ENCODE measurements around the gene DHX38. TPM values are rescaled to one million over a fixed set of nuclear protein-coding genes. Genes with fewer than 3 reads are reported as not detected.
A peak's percentile ranks its signal among the peaks of the same experiment; 100 is the strongest.

DHX38 gene
- total and polyA plus RNA-seq, 2 of the 13 experiments (the other 11 are each of a cell fraction or from before 2014, with no cell fraction given) = 54.4 to 85.9 TPM

- TF ChIP-seq MYNN (CRISPR knock-in tag; IDR thresholded peaks at IDR 0.05; ENCODE audit: low read depth) (no peak; the same call in 1 of the 2 replicates), ZNF468 (CRISPR knock-in tag; IDR thresholded peaks at IDR 0.05) (0 out of 2 replicates have a peak, but pooled peaks have one; percentile 45), ZNF331 (CRISPR knock-in tag; IDR thresholded peaks at IDR 0.05) (peak; percentile 74; the same call in 1 of the 2 replicates), SOX5 (CRISPR knock-in tag; IDR thresholded peaks at IDR 0.05; ENCODE audit: borderline replicate concordance) (no peak), THRA (CRISPR knock-in tag; IDR thresholded peaks at IDR 0.05; ENCODE audit: borderline replicate concordance) (0 out of 2 replicates have a peak, but pooled peaks have one; percentile 27), ZNF136 (CRISPR knock-in tag; IDR thresholded peaks at IDR 0.05; ENCODE audit: low read depth) (peak; percentile 92), GABPB1 (CRISPR knock-in tag; IDR thresholded peaks at IDR 0.05) (peak; percentile 97), AKAP8 (CRISPR knock-in tag; IDR thresholded peaks at IDR 0.05) (no peak), PHF20 (CRISPR knock-in tag; IDR thresholded peaks at IDR 0.05) (peak; percentile 97), HHEX (CRISPR knock-in tag; IDR thresholded peaks at IDR 0.05) (peak; percentile 64), ZNF646 (CRISPR knock-in tag; IDR thresholded peaks at IDR 0.05) (no peak), TEAD2 (CRISPR knock-in tag; IDR thresholded peaks at IDR 0.05) (no peak), EP300 (IDR thresholded peaks at IDR 0.05; ENCODE audit: low read depth in 2 of 2, low read length in 2 of 2) (peak in 1 of 2 experiments; percentile 28; a peak in 1 of 4 replicates), EP300 (CRISPR knock-in tag; IDR thresholded peaks at IDR 0.05; ENCODE audit: borderline replicate concordance) (no peak; the same call in 1 of the 2 replicates), FOXO1 (CRISPR knock-in tag; IDR thresholded peaks at IDR 0.05) (peak; percentile 35; the same call in 1 of the 2 replicates), JUND (CRISPR knock-in tag; IDR thresholded peaks at IDR 0.05) (0 out of 2 replicates have a peak, but pooled peaks have one; percentile 13), ZNF121 (CRISPR knock-in tag; IDR thresholded peaks at IDR 0.05) (no peak), ZBTB3 (CRISPR knock-in tag; IDR thresholded peaks at IDR 0.05; ENCODE audit: borderline replicate concordance, low read depth) (no peak; the same call in 1 of the 2 replicates), MTERF4 (CRISPR knock-in tag; IDR thresholded peaks at IDR 0.05) (peak; percentile 70; the same call in 1 of the 2 replicates), AGO1 (IDR thresholded peaks at IDR 0.05; ENCODE audit: low read depth, low read length, poor library complexity, severe bottlenecking) (peak; percentile 57), ZNF775 (CRISPR knock-in tag; IDR thresholded peaks at IDR 0.05; ENCODE audit: borderline replicate concordance) (no peak)
Observed at GRCh38 chr16:72093448-72094265, at the start of gene DHX38, which contains the start of gene TXNL4B (continued).
